HepG2 (cell line): Measurements from ENCODE around the gene GGNBP2. TPM values are rescaled to one million over a fixed set of nuclear protein-coding genes. Genes with fewer than 3 reads are reported as not detected.

ENCODE experiments used
- AGO2 ChIP-seq: fragments of 200-400 bp; formaldehyde crosslinking; optimal IDR thresholded peaks from 2 replicates; pipeline ENCODE3; 2017; ENCODE audit warnings: mild to moderate bottlenecking, low read depth, low read length, moderate library complexity
- CEBPB ChIP-seq: IDR thresholded peaks from 2 replicates; pipeline ENCODE4 v1.6.1; 2011; ENCODE audit warnings: low read depth, low read length, improper control_type of control experiment, borderline replicate concordance
- E2F5 ChIP-seq: sonication (generic); formaldehyde crosslinking; conservative IDR thresholded peaks from 2 replicates; pipeline ENCODE4 v1.4.0; 2020; ENCODE audit warnings: missing genetic modification reagents
- ESRRA ChIP-seq: sonication (generic); formaldehyde crosslinking; IDR thresholded peaks from 2 replicates; pipeline ENCODE4 v1.5.1; 2020; ENCODE audit warnings: mild to moderate bottlenecking, low read depth, missing genetic modification reagents
- FOXJ3 ChIP-seq: sonication (generic); formaldehyde crosslinking; IDR thresholded peaks from 2 replicates; pipeline ENCODE4 v1.4.0; 2020; ENCODE audit warnings: missing genetic modification reagents, mild to moderate bottlenecking, borderline replicate concordance
- HMGXB4 ChIP-seq, 2 experiments: sonication (generic) in 1 of 2; formaldehyde crosslinking in 1 of 2; IDR thresholded peaks; 2 replicates each; pipeline versions ENCODE4 v1.4.0 to v1.6.1; 2018 to 2020; ENCODE audit warnings: missing genetic modification reagents in 2 of 2, borderline replicate concordance in 1 of 2, low read depth in 1 of 2, mild to moderate bottlenecking in 1 of 2, missing biosample characterization in 1 of 2
- IKZF4 ChIP-seq: sonication (generic); formaldehyde crosslinking; IDR thresholded peaks from 2 replicates; pipeline ENCODE4 v1.5.1; 2020; ENCODE audit warnings: borderline replicate concordance, mild to moderate bottlenecking, low read depth, missing genetic modification reagents; ENCODE audit errors: not compliant biosample characterization
- NFRKB ChIP-seq: fragments of 450-650 bp; IDR thresholded peaks from 2 replicates; pipeline ENCODE4 v1.6.1; 2017
- NR1H2 ChIP-seq: sonication (generic); formaldehyde crosslinking; IDR thresholded peaks from 2 replicates; pipeline ENCODE4 v1.8.1; 2022; ENCODE audit warnings: low read depth, missing genetic modification reagents, borderline replicate concordance
- SOX13 ChIP-seq, 3 experiments: fragments of 450-650 bp in 1 of 3; sonication (generic) in 1 of 3; formaldehyde crosslinking in 1 of 3; IDR thresholded peaks in 2 of 3; conservative IDR thresholded peaks in 1 of 3; 2 replicates each; pipeline versions ENCODE4 v1.5.0 to v1.6.1; 2016 to 2020; ENCODE audit warnings: antibody characterized with exemption in 1 of 3, mild to moderate bottlenecking in 1 of 3, missing compliant biosample characterization in 1 of 3, missing genetic modification reagents in 1 of 3, moderate library complexity in 1 of 3
- TAF1 ChIP-seq: sonication (generic); formaldehyde crosslinking; IDR thresholded peaks from 2 replicates; pipeline ENCODE4 v1.4.0; 2020; ENCODE audit warnings: missing genetic modification reagents
- ZFP36L1 ChIP-seq: sonication (generic); formaldehyde crosslinking; IDR thresholded peaks from 2 replicates; pipeline ENCODE4 v1.8.0; 2022; ENCODE audit warnings: mild to moderate bottlenecking, missing genetic modification reagents, moderate library complexity
- ZNF407 ChIP-seq: sonication (generic); formaldehyde crosslinking; IDR thresholded peaks from one replicate; pipeline ENCODE4 v1.5.1; 2020; ENCODE audit warnings: mild to moderate bottlenecking, missing genetic modification reagents; ENCODE audit errors: not compliant biosample characterization
- ZNF546 ChIP-seq: sonication (generic); formaldehyde crosslinking; conservative IDR thresholded peaks from 2 replicates; pipeline ENCODE4 v1.8.1; 2023; ENCODE audit warnings: mild to moderate bottlenecking, missing genetic modification reagents
- ZNF576 ChIP-seq: sonication (generic); formaldehyde crosslinking; IDR thresholded peaks from 2 replicates; pipeline ENCODE4 v1.4.0; 2020; ENCODE audit warnings: mild to moderate bottlenecking, missing genetic modification reagents
- polyA plus RNA-seq, 8 experiments: library from polyadenylated mRNA; depleted of rRNA in 3 of 8; stranded (reverse) in 7 of 8; unstranded in 1 of 8; fragments of >200 nt; fragmentation: Illumina TruSeq in 4 of 8; extraction: Trizol in 4 of 8; gene quantifications; 2 replicates each; pipeline versions ENCODE4 v1.2.1 to v1.2.3, GENCODE V29; 2011 to 2016; ENCODE audit warnings: low read depth in 4 of 8, missing spikeins in 1 of 8, mixed read lengths in 1 of 8; ENCODE audit not compliant: insufficient read depth in 1 of 8
- total RNA-seq, 5 experiments: library from RNA; depleted of rRNA; stranded (reverse); fragments of >200 nt; fragmentation: Illumina TruSeq; extraction: Trizol; gene quantifications; 2 replicates each; pipeline ENCODE4 v1.2.3, GENCODE V29; 2016; ENCODE audit warnings: low read depth in 1 of 5

The GGNBP2 gene
- total and polyA plus RNA-seq, 2 of the 13 experiments (the other 11 are each of a cell fraction or from before 2014, with no cell fraction given), result 53.3 to 84.2 TPM

- peak; percentile 64 for TF ChIP-seq ZNF407 (CRISPR knock-in tag)
- peak; percentile 82 for TF ChIP-seq AGO2
- peak in 1 of 2 experiments; percentile 77; a peak in 1 of 4 replicates for TF ChIP-seq HMGXB4 (CRISPR knock-in tag; IDR thresholded peaks at IDR 0.05; ENCODE audit: borderline replicate concordance in 1 of 2, low read depth in 1 of 2)
- no peak for TF ChIP-seq NR1H2 (CRISPR knock-in tag)
- TF ChIP-seq IKZF4 (CRISPR knock-in tag), result peak; percentile 5
- no peak for TF ChIP-seq FOXJ3 (CRISPR knock-in tag)
- TF ChIP-seq ZNF546 (CRISPR knock-in tag), result no peak
- no peak for TF ChIP-seq NFRKB
- TF ChIP-seq SOX13 (IDR thresholded peaks at IDR 0.05), result no peak
- TF ChIP-seq SOX13 (CRISPR knock-in tag; conservative IDR thresholded peaks at IDR 0.05 in 1 of 2, IDR thresholded peaks at IDR 0.05 in 1 of 2), result no peak
- 0 out of 2 replicates have a peak, but pooled peaks have one; percentile 34 for TF ChIP-seq ESRRA (CRISPR knock-in tag)
- no peak for TF ChIP-seq E2F5
- TF ChIP-seq TAF1 (CRISPR knock-in tag), result peak; percentile 81
- no peak for TF ChIP-seq ZNF576
- TF ChIP-seq CEBPB, result no peak
- TF ChIP-seq ZFP36L1 (CRISPR knock-in tag), result peak; percentile 27; the same call in 1 of the 2 replicates
These were observed at the start of gene GGNBP2 (continued) for GRCh38 chr17:36544307-36545076.
